ENCODE data around the gene SPATC1L.

DNA sequence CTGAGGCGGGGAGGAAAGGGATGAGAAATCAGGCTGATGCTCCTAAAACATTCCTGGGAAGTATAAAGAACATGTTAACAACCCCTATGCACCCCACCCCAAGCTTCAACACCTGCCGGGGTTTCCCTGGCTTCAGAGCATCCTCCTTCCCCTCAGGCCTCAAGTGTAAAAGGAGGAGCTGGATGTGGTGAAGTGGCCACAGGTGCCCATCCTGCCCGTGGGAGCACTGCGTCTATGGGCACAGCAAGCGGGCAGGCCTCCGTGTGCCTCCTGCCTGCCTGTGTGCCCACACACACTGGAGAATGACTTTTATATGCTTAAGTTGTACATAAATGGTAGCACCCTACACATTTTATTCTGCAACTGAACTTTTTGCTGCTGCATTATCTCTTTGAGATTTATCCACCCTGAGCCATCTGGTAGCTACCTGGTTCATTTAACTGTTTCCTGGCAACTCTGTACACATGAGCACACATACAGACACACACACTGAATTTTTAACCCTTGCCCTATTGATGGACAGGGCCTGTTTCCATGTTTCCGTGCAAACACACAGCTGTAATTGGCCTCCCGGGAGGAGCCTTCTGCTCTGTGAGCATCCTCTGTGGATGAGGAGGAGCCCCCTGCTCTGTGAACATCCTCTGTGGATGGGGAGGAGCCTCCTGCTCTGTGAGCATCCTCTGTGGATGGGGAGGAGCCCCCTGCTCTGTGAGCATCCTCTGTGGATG lies 15.4 kb downstream of the SPATC1L start:
- no peak for TF ChIP-seq GATA2 (IDR thresholded peaks at IDR 0.05; ENCODE audit: low read depth, low read length)
- no peak for TF ChIP-seq GATA3 (IDR thresholded peaks at IDR 0.05; ENCODE audit: low read depth, low read length)
